Bladder microvascular endothelial cell (primary cell): Measurements from ENCODE around the gene PKN1. TPM values are rescaled to one million over a fixed set of nuclear protein-coding genes. Genes with fewer than 3 reads are reported as not detected.

ENCODE experiments used
- total RNA-seq: library from RNA; depleted of rRNA; stranded (reverse); fragments of >200 nt; gene quantifications from 2 replicates; pipeline ENCODE4 v1.2.3, GENCODE V29; 2014

Gene PKN1
- 209 and 330 TPM in 2 replicates for total RNA-seq

GRCh38 chr19:14432791-14433553 lies at the start of gene PKN1:
TSS of gene PKN1 (plus strand) at chr19:14433306. CDS start at chr19:14433522, 216 bp downstream.

GRCh38 chr19:14419106-14419813 lies 13.8 kb upstream of the PKN1 start, which contains the start of gene DDX39A:
TSS of gene DDX39A (minus strand) at chr19:14419341. CDS start at chr19:14413220, 6,121 bp downstream.

GRCh38 chr19:14475251-14476073 lies 42.4 kb downstream of the PKN1 start, which contains the start of gene PTGER1:
TSS of gene PTGER1 (minus strand) at chr19:14475354. CDS start at chr19:14474320, 1,034 bp downstream.

GRCh38 chr19:14496029-14496833 lies 63.1 kb downstream of the PKN1 start, which contains the start of gene GIPC1:
TSS of gene GIPC1 (minus strand) at chr19:14496127. CDS start at chr19:14482976, 13,151 bp downstream.

GRCh38 chr19:14517840-14518505 lies 84.9 kb downstream of the PKN1 start, which contains the start of gene DNAJB1:
TSS of gene DNAJB1 (minus strand) at chr19:14518397. CDS start at chr19:14518349, 48 bp downstream.

Other genes starting within 250 kb of the PKN1 start
- gene ADGRL1, start 227.1 kb upstream of the PKN1 start, total RNA-seq, result 0.65 and 10.7 TPM in 2 replicates
- 1.3 and 12.8 TPM in 2 replicates for gene ADGRE5, start 51.9 kb upstream of the PKN1 start, total RNA-seq
- 77.7 and 97.1 TPM in 2 replicates for gene DDX39A, start 14.0 kb upstream of the PKN1 start, total RNA-seq
- gene PTGER1, start 42.0 kb downstream of the PKN1 start, total RNA-seq, result 0.16 TPM in 1 of 2 replicates, not detected in the other
- gene GIPC1, start 62.8 kb downstream of the PKN1 start, total RNA-seq, result 129 and 137 TPM in 2 replicates
- 19.6 and 40.4 TPM in 2 replicates for gene DNAJB1, start 85.1 kb downstream of the PKN1 start, total RNA-seq
- gene TECR, start 96.3 kb downstream of the PKN1 start, total RNA-seq, result 12.0 and 23.1 TPM in 2 replicates
- 210 and 463 TPM in 2 replicates for gene NDUFB7, start 138.8 kb downstream of the PKN1 start, total RNA-seq
- 0.06 TPM in 1 of 2 replicates, not detected in the other for gene CLEC17A, start 149.8 kb downstream of the PKN1 start, total RNA-seq
- gene ADGRE3, start 241.5 kb downstream of the PKN1 start, total RNA-seq, result not detected in 2 replicates